RWPE2 (cell line): Measurements from ENCODE around the gene SDCBP2.

Experiments
- ATAC-seq: fragments of 200-7000 bp; cut with Tn5 transposase; 3 replicates; pipeline ENCODE4 v1.9.1; 2021; ENCODE audit warnings: low read depth
- DNase-seq: peaks from one replicate; pipeline ENCODE4 v3.0.0-alpha.2; 2020; ENCODE audit warnings: low spot score
- H3K27ac ChIP-seq: fragments of 450-650 bp; 2 replicates; pipeline ENCODE4 v1.5.1; 2017; ENCODE audit warnings: mild to moderate bottlenecking; ENCODE audit not compliant: poor library complexity, severe bottlenecking
- H3K27me3 ChIP-seq: fragments of 250-450 bp; sonication (Bioruptor Pico); 2 replicates; pipeline ENCODE4 v1.5.1; 2021; ENCODE audit warnings: mild to moderate bottlenecking, moderate library complexity; ENCODE audit not compliant: insufficient read depth, poor library complexity, severe bottlenecking
- H3K36me3 ChIP-seq: fragments of 250-450 bp; sonication (Bioruptor Pico); 2 replicates; pipeline ENCODE4 v1.5.1; 2020; ENCODE audit warnings: low read depth, mild to moderate bottlenecking, moderate library complexity
- H3K4me1 ChIP-seq: fragments of 250-450 bp; sonication (Bioruptor Pico); 2 replicates; pipeline ENCODE4 v1.5.1; 2021; ENCODE audit warnings: mild to moderate bottlenecking, moderate library complexity; ENCODE audit not compliant: insufficient read depth, poor library complexity, severe bottlenecking
- H3K4me3 ChIP-seq: fragments of 250-450 bp; sonication (Bioruptor Pico); 2 replicates; pipeline ENCODE4 v1.5.1; 2021; ENCODE audit warnings: mild to moderate bottlenecking, moderate library complexity; ENCODE audit not compliant: severe bottlenecking
- H3K9me3 ChIP-seq: fragments of 250-450 bp; sonication (Bioruptor Pico); 2 replicates; pipeline ENCODE4 v1.5.1; 2021; ENCODE audit warnings: mild to moderate bottlenecking, moderate library complexity; ENCODE audit not compliant: severe bottlenecking
- CTCF ChIP-seq: fragments of 450-650 bp; IDR thresholded peaks from one replicate; pipeline ENCODE4 v1.5.1; 2017; ENCODE audit warnings: mild to moderate bottlenecking, moderate library complexity; ENCODE audit not compliant: poor library complexity, severe bottlenecking

Gene SDCBP2

GRCh38 chr20:1360094-1360846 is 31.3 kb upstream of the SDCBP2 start:
- H3K27me3 ChIP-seq = no peaks in the 10 kb centered on the region
- H3K4me1 ChIP-seq = no peaks in the 10 kb centered on the region
- ATAC-seq = no peak
- no peak overlapping the region for H3K27ac ChIP-seq
- no peak overlapping the region for H3K4me3 ChIP-seq
- H3K36me3 ChIP-seq = peaks cover 48% of the 10 kb centered on the region
- H3K9me3 ChIP-seq = no peaks in the 10 kb centered on the region
- no peak for TF ChIP-seq CTCF
- DNase-seq = no peak

GRCh38 chr20:1357921-1358671 is 29.2 kb upstream of the SDCBP2 start:
- no peak overlapping the region for H3K27ac ChIP-seq
- peaks cover 3% of the 10 kb centered on the region for H3K9me3 ChIP-seq
- ATAC-seq = no peak
- no peak overlapping the region for H3K4me3 ChIP-seq
- no peak for TF ChIP-seq CTCF
- DNase-seq = no peak
- H3K36me3 ChIP-seq = peaks cover 57% of the 10 kb centered on the region
- H3K4me1 ChIP-seq = no peaks in the 10 kb centered on the region
- H3K27me3 ChIP-seq = no peaks in the 10 kb centered on the region

GRCh38 chr20:1353956-1354355 is 25.0 kb upstream of the SDCBP2 start:
- no peaks in the 10 kb centered on the region for H3K27me3 ChIP-seq
- no peak for ATAC-seq
- no peaks in the 10 kb centered on the region for H3K4me1 ChIP-seq
- peaks cover 3% of the 10 kb centered on the region for H3K9me3 ChIP-seq
- no peak for TF ChIP-seq CTCF
- DNase-seq = no peak
- H3K4me3 ChIP-seq = no peak overlapping the region
- H3K27ac ChIP-seq = no peak overlapping the region
- H3K36me3 ChIP-seq = peaks cover 59% of the 10 kb centered on the region

- Histone ChIP-seq H3K4me1 (no peaks in the 10 kb centered on the region), H3K9me3 (no peaks in the 10 kb centered on the region), H3K27me3 (no peaks in the 10 kb centered on the region), H3K4me3 (no peak overlapping the region), H3K36me3 (peaks cover 15% of the 10 kb centered on the region), H3K27ac (no peak overlapping the region)
- DNase-seq (no peak), ATAC-seq (no peak)
- TF ChIP-seq CTCF = no peak
These were observed 17.5 kb upstream of the SDCBP2 start for GRCh38 chr20:1346315-1346969.
